HG02852 (cell line): Measurements from ENCODE around the gene PSMB2.
A peak's percentile ranks its signal among the peaks of the same experiment; 100 is the strongest.

ENCODE experiments used
- ATAC-seq: cut with Tn5 transposase; IDR thresholded peaks from one replicate; pipeline ENCODE4 v1.9.1; 2021; ENCODE audit warnings: mild to moderate bottlenecking, moderate library complexity; ENCODE audit not compliant: unreplicated experiment

The PSMB2 gene

DNA sequence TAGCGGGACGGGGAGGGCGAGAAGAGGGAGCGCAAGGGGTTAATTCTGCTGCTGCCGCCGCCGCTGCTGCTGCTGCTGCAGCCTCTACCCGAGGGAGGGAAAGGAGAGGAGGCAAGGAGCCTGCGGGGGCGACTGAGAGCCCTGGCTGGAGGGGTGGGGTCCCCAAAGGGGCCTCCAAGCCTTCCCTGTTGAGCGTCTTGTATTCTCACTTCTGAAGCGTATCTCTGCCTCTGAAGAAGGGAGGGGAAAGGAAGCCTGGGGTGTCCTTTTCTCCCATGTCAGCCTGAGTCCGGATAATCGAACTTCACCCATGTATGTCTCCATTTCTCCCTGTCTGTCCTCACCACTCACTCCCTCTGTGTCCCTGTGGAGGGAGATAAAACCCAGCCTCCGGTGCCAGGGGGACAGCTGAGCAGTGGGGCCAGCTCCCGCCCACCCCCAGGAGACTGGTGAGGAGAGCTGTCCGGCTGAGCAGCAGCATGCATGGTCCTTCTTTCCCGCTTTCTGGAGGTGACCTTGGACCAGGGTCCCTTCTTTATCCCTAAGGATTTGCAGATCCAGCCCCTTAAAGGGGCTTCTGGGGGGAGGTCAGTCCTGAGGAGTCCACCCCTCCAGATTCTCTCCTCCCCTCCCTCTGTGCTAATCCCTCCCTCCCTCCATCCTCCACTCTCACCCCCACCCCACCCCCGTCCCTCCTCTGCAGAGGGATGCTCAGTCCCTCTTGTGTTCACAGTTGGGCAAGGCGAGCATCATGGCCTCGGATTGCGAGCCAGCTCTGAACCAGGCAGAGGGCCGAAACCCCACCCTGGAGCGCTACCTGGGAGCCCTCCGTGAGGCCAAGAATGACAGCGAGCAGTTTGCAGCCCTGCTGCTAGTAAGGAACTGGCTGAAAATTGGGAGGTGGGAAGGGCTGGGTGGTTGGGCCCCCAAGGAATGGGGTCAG is 82.7 kb downstream of the PSMB2 start:
- ATAC-seq, result no peak

DNA sequence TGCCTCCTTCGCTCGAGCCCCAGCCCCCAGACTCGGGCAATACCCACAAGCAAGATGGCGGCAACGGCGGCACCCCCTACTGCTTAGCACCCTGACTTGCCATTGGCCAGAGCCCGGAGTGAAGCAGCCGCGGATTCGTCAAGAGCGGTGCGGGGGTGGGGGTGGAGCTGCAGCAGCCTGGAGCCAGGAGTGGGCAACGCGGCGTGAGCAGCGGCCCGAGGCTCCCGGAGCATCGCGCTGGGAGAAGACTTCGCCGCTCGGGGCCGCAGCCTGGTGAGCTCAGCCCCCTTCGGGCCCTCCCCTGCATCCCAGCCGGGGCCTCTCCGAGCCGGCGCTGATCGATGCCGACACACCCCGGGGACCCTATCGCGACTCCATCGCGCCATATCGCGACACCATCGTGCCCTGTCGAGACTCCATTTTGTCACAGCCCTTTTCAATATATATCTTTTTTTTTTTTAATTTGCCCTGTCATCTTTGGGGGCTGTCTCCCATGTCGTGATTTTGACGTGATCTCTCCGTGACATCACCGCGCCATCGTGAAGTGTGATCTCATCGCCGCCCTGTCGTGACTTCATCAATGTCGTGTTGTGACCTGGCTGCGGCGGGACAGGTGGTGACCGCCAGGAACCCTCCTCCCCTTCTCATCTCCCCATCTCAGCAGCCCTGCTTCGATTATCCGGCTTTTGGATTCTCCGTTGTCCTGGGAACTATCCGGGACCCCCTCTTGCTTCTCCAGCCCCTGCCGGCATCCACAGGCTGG is 83.5 kb downstream of the PSMB2 start, which contains the start of gene NCDN:
Gene NCDN (plus strand): TSS at position 189 of the 763 bp plus-strand sequence. CDS start 392 bp downstream, at position 581.
- peak; percentile 83 for ATAC-seq

DNA sequence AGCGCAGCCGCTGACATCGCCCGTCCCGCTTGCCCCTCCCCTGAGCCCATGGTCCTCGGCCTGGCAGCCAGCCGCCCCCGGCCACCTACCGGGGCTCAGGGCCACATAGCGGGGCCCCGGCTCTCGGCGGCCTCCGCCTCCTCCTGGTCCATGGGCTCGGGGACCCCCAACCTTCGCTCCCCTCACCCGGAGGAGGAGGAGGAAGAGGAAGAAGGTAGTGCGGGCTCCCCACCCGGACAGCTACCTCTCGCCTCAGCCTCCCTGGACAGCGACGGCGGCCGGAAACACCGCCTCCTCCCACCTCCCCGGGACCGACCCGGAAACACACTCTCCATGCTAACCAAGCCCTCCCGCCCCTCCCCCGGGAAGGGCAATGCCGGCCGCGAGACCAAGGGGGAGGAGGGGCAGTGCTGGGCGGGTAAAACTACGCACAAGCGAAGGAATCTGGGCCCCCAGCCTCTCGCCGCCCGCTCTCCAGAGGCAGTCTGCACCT is 84.2 kb downstream of the PSMB2 start, which contains the start of gene KIAA0319L:
Gene KIAA0319L (minus strand): TSS at position 286 of the 493 bp plus-strand sequence. CDS start 2,912 bp downstream, outside the sequence.
- peak; percentile 79 for ATAC-seq

GRCh38 chr1:35556484-35557117 is 84.7 kb downstream of the PSMB2 start:
- no peak for ATAC-seq

GRCh38 chr1:35555601-35556477 is 85.5 kb downstream of the PSMB2 start:
- no peak for ATAC-seq

DNA sequence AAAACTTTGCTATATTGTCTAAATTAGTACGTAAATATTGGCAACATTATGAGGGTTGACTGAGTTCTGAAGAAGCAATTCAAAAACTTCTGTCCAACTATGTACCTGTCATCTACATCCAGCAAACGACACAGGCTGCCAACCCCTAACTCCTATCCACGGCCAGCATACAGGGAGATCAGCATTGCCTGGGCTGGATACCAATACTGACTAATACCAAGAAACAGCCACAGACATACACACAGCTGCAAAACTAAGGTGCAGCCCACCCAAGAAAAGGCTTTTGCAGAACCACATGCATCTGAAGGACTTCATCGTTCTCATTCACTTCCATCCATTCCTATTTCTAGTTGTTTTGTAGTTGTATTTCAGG is 86.1 kb downstream of the PSMB2 start:
- no peak for ATAC-seq

GRCh38 chr1:35554266-35555211 is 86.8 kb downstream of the PSMB2 start:
- ATAC-seq, result no peak

- no peak for ATAC-seq
These were observed 87.5 kb downstream of the PSMB2 start for GRCh38 chr1:35553851-35554250.
